DMS114 treated with DMSO at 0.1 percent for 48 hours (cell line): ENCODE data around the gene C2orf42.
"Not testable (repeated sequence)": the region's sequence is repeated elsewhere in the genome, so short reads cannot be mapped to it uniquely, and the experiment has no call there.

ENCODE experiments used
- DNase-seq: peaks from one replicate; lab custom pipeline; 2025; ENCODE audit not compliant: unreplicated experiment; lab: John Stamatoyannopoulos, UW

The C2orf42 gene

DNA sequence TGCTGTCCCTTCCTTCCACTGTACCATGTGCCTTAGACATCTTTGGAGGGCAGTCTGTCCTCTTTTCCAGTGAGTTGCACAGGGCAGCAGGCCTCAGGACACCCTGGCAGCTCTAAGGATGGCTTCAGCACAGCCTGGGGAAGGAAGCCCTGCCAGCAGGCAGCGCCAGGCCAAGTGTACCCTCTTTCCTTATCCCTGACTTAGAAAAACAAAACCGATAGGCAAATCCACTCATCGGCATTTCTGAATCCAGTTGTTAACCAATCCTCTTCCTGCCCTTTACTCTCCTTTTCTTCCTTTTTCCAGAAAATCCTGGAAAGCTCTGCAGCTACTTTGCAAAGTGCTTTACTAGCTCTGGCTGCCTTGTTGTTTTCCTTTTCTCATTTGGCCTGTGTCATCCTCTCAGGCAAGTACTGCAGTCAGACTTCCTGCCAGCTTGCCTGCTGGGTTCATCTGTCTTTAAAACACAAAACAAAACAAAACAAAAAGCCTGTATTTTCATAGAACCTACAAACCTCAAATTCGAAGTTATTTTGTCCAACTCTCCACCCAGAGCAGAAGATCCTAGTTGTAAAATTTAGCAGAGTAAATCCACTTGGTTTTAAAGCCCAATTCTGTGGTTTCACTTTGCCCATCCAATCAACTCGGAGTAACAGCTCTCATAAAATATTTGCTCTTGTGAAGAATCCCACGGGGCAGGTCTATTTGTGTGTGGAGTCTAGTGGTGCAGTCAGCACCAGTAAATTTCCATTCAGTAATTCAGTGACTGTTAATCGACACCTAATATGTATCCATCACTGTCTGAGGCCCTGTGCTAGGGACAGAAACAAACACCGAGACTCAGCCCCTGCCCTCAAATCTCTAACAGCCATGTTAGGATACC, 58.3 kb downstream of the C2orf42 start:
- DNase-seq: peak; percentile 65

DNA sequence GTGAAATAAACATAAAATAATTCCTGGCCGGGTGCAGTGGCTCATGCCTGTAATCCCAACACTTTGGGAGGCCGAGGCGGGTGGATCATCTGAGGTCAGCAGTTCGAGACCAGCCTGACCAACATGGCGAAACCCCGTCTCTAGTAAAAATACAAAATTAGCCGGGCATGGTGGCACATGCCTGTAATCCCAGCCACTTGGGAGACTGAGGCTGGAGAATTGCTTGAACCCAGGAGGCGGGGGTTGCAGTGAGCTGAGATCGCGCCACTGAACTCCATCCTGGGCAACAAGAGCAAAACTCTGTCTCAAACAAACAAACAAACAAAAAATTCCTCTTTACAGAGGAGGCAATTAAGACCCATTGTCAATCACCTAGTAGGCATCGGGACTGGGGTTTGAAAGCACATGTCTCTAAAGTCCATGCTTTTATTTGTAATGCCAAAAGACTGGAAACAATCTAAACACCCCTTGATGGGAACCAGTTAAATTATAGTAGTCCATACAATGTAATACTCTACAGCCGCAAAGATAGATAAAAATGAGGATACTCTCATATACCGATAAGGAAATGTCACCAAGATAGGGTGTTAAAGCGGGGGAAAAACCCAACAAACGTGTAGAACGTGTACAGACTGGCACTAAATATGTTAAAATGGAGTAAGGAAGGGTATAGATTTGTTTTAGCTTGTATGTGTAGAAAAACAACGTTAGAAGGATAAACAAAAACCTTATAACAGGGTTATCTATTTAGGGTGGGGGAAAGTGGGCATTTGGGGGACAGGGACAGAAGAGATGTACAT, 59.3 kb downstream of the C2orf42 start:
- not testable (repeated sequence) for DNase-seq

DNA sequence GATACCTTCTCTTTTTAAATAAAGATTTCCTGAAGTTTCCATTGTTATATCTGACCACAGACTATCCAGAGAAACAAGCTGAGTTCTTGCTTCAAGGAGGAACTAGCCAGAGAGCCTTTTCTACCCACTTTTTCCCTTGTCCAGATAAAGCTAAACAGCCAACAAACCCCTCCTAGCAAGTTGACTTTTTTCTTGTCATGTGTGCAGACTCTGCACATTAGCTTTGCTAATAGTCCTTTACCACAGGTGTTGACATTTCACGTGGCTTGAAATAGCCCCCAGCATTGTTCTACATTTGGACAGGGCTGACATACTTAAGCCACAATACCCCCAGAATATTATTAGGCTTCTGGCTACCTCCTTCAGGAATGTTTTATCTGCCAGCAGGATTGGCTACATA, 62.8 kb downstream of the C2orf42 start:
- no peak for DNase-seq

- DNase-seq: no peak
Observed at GRCh38 chr2:70126413-70126812, 64.4 kb downstream of the C2orf42 start.

- no peak for DNase-seq
Observed at GRCh38 chr2:70125498-70125898, 65.3 kb downstream of the C2orf42 start.

DNA sequence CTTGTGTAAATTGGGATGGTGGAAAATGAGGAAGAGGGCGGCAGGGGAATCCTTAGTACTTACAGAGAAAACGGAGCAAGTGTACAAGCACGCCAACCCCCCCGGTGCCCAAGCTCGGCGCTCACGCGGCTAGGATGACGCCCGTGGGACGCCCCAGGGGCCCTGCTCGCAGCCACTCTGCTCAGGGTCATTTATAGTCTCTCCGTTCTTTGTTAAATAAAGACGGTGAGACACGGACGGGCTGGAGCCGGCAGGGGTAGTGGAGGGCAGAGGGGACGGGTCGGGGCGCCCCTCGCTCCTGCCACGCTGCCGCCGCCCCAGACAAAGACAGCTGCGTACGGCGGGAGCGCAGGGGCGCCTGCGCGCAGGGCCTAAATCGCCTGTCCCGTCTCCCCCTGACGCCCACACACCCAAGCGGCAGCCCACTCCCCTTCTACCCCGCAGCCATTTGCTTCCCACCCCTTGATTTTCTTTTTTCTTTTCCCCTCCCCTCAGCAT, 65.8 kb downstream of the C2orf42 start:
- DNase-seq: peak; percentile 56

- DNase-seq: no peak
Observed at GRCh38 chr2:70123829-70124116, 67.0 kb downstream of the C2orf42 start.

GRCh38 chr2:70123051-70123828, 67.6 kb downstream of the C2orf42 start:
- DNase-seq: peak; percentile 56

GRCh38 chr2:70122470-70122869, 68.3 kb downstream of the C2orf42 start:
- DNase-seq: no peak

GRCh38 chr2:70121627-70122372, 69.0 kb downstream of the C2orf42 start:
- no peak for DNase-seq

DNA sequence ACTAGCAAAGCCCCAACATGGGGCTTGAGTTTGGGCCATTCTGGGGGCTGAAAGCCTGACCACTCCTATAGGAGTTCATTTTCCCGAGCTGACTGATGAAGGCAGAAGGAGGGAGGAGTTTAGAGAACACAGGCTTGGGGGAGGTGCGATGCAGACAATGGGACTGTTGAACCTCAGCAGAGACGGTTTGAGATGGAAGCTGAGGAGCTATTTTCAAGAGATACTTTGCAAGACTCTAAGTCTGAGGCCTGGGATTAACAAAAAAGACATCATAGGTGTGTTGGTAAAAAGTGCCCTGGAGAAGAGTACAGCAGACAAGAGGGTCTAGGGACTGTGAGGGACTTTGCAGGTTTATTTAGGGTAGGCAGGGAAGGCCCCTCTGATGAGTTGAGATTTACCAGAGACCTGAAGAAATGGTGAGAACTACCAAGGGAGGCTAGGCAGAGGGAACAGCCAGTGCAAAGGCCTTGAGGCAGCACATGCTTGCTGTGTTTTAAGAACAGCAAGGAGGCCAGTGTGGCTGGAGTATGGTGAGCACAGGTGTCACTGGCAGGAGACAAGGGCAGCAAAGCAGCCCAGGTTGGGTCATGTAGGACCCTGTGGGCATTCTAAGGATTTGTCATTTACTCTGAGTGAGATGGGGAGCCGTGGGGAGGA, 71.9 kb downstream of the C2orf42 start:
- DNase-seq: peak; percentile 44

- peak; percentile 48 for DNase-seq
Observed at GRCh38 chr2:70116936-70117552, 73.8 kb downstream of the C2orf42 start.

- no peak for DNase-seq
Observed at GRCh38 chr2:70115646-70116442, 75.0 kb downstream of the C2orf42 start.

GRCh38 chr2:70113359-70114070, 77.3 kb downstream of the C2orf42 start:
- no peak for DNase-seq

DNA sequence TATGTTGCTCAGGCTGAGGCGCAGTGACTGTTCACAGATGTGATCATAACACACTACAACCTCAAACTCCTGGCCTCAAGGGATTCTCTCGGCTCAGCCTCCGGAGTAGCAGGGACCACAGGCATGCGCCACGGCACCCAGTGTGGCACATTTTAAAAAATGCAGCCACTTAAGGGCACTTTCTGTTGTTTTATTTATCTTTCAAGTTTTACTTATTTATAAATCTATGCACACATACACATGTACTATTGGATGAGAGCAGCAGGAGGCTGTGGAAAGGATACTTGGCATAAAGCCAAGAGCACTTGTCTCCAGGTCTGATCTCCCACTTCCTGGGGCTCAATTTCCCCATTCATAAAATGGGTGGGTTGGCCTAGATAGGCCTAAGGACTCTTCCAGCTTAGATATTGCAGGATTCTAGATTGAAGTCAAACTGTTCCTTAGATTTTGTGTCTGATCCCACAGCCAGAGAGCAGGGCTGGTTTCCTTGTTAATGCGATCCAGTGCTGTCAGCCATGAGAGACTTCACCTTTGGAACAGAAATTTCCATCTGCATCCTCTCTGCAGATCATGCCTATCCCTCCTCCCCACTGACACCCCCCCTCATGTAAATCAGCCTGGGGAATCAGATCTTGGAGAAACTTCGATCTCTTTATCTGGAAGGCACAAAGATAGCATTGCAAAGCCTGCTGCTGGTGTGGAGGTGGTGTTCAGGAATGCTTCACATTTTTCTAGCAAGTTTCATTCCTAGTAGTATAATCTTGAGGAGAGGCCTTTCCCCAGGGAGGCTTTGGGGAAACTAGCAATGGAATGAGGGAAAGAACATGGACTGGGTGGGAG, 78.8 kb downstream of the C2orf42 start:
- peak; percentile 53 for DNase-seq

- not testable (repeated sequence) for DNase-seq
Observed at GRCh38 chr2:70110397-70110796, 80.4 kb downstream of the C2orf42 start.

DNA sequence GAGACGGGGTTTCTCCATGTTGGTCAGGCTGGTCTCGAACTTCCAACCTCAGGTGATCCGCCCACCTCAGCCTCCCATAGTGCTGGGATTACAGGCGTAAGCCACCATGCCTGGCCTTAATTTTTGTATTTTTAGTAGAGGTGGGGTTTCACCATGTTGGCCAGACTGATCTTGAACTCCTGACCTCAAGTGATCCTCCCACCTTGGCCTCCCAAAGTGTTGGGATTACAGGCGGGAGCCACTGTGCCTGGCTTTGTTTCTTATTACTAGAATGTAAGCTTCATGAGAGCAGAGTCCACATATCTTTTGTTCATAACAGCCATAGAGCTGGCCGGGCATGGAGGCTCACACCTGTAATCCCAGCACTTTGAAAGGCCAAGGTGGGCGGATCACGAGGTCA, 84.7 kb downstream of the C2orf42 start:
- DNase-seq: not testable (repeated sequence)
